ENCODE measurements around the gene ACTL7A. TPM values are rescaled to one million over a fixed set of nuclear protein-coding genes. Genes with fewer than 3 reads are reported as not detected.

ACTL7A gene
- polyA plus RNA-seq, 1 donor from 2014 or later = not detected

DNA sequence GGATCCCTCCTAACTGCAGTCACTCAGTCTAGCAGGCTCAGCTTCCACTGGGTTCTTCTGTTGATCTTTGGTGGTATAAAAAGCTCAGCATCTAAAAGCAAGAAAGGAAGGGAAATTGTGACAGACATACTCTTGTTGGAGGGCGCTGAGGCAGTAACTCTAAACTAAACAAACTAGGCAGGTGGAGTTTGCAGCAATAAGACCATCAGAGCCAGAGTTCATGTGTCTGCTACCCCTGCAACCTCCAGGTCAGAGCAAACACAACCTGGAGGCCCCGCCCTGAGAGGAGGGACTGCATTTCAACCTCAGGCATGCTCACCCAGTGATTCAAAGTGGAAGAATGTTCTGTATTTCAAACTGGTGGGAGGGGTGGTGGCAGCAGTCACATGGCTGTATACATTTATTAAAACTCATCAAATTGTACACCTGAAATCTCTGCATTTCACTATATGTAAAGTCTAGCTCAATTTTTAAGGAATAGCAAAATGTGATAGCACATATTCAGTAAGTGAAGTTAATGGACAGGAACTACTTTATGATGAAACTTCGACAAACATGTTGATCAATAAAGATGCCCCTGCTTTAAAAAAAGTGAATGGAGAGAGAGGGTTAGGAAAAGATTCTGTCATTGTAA is 7.1 kb downstream of the ACTL7A start:
- Histone ChIP-seq H3K9me3 (ENCODE audit: low read length) (no peaks in the 10 kb centered on the region), H3K9me2 (ENCODE audit: insufficient read depth, low read length) (no peaks in the 10 kb centered on the region), H3K36me3 (ENCODE audit: insufficient read depth, low read length) (peaks cover 19% of the 10 kb centered on the region), H4K20me1 (ENCODE audit: insufficient read depth) (no peaks in the 10 kb centered on the region), H3K79me2 (replicated peaks; ENCODE audit: insufficient read depth, low read length) (no peaks in the 10 kb centered on the region), H3K4me2 (ENCODE audit: low read length) (no peak overlapping the region), H2AFZ (ENCODE audit: low read depth, low read length) (no peak overlapping the region), H3F3A (ENCODE audit: insufficient read depth, low read length, poor library complexity, severe bottlenecking) (peaks cover 7% of the 10 kb centered on the region), H3K4me3 (ENCODE audit: low read length) (no peak overlapping the region), H3K27me3 (ENCODE audit: insufficient read depth, low read depth, low read length) (no peaks in the 10 kb centered on the region), H3K27ac (ENCODE audit: low read length) (no peak overlapping the region), H3K9ac (ENCODE audit: low read length) (no peak overlapping the region)
- TF ChIP-seq POLR2AphosphoS5 (IDR thresholded peaks at IDR 0.05) = no peak

DNA sequence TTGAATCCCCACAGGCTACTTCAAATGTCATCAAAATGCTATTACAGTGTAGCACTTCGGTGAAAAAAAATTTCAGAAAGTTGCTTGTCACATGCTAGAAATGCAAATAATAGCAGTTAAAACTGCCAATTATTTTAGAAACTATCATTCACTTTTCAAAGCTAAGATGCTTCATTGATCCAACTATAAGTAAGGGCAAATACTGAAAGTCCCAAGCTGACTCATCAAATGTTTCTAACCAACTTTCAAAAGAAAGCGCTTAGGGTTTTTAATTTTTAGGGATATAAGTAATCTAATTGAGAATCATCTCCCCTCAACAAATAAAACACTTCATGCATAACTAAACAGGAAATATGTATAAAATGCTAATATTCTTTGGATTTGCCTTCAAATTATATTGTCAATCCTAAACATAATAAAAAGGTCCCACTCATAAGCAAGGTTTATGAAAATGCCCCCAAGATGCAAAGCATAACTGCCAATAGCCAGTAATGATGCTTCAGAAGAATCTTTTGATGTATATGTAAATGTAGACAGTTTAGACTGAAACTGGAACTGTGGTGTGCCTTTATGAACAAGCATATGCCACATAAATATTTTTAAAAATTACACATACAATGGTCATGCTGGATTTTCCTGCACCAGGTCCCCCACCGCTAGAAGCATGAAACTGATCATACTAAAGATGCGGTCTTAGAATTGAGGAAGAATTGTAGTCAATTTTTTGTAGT is 12.2 kb downstream of the ACTL7A start:
- H3K36me3 ChIP-seq (ENCODE audit: insufficient read depth, low read length) = peaks cover 23% of the 10 kb centered on the region
- TF ChIP-seq EP300 (conservative IDR thresholded peaks at IDR 0.05; ENCODE audit: poor library complexity, severe bottlenecking) (no peak), EZH2 (IDR thresholded peaks at IDR 0.05; ENCODE audit: borderline replicate concordance, insufficient read depth, low read length, poor library complexity, severe bottlenecking) (no peak)
- H3K27me3 ChIP-seq (ENCODE audit: insufficient read depth, low read depth, low read length) = no peaks in the 10 kb centered on the region
- H3K4me3 ChIP-seq (ENCODE audit: low read length) = no peak overlapping the region
- H3K9ac ChIP-seq (ENCODE audit: low read length) = no peak overlapping the region
- no peaks in the 10 kb centered on the region for H3F3A ChIP-seq (ENCODE audit: insufficient read depth, low read length, poor library complexity, severe bottlenecking)
- H2AFZ ChIP-seq (ENCODE audit: low read depth, low read length) = no peak overlapping the region
- no peaks in the 10 kb centered on the region for H3K9me3 ChIP-seq (ENCODE audit: low read length)
- no peak overlapping the region for H3K27ac ChIP-seq (ENCODE audit: low read length)
- H4K20me1 ChIP-seq (ENCODE audit: insufficient read depth) = no peaks in the 10 kb centered on the region
- no peaks in the 10 kb centered on the region for H3K9me2 ChIP-seq (ENCODE audit: insufficient read depth, low read length)
- H3K4me2 ChIP-seq (ENCODE audit: low read length) = no peak overlapping the region
- H3K79me2 ChIP-seq (replicated peaks; ENCODE audit: insufficient read depth, low read length) = no peaks in the 10 kb centered on the region

- Histone ChIP-seq H3K4me3 (ENCODE audit: low read length) (no peak overlapping the region), H3K36me3 (ENCODE audit: insufficient read depth, low read length) (peaks cover 19% of the 10 kb centered on the region), H3K79me2 (replicated peaks; ENCODE audit: insufficient read depth, low read length) (no peaks in the 10 kb centered on the region), H3K27me3 (ENCODE audit: insufficient read depth, low read depth, low read length) (no peaks in the 10 kb centered on the region), H3K9me2 (ENCODE audit: insufficient read depth, low read length) (no peaks in the 10 kb centered on the region), H3K4me2 (ENCODE audit: low read length) (no peak overlapping the region), H3F3A (ENCODE audit: insufficient read depth, low read length, poor library complexity, severe bottlenecking) (no peaks in the 10 kb centered on the region), H4K20me1 (ENCODE audit: insufficient read depth) (no peaks in the 10 kb centered on the region), H2AFZ (ENCODE audit: low read depth, low read length) (no peak overlapping the region), H3K9ac (ENCODE audit: low read length) (no peak overlapping the region), H3K9me3 (ENCODE audit: low read length) (no peaks in the 10 kb centered on the region), H3K27ac (ENCODE audit: low read length) (no peak overlapping the region)
- TF ChIP-seq MXI1 (conservative IDR thresholded peaks at IDR 0.05; ENCODE audit: poor library complexity, severe bottlenecking) (no peak), CTCF (IDR thresholded peaks at IDR 0.05; ENCODE audit: poor library complexity, severe bottlenecking) (no peak), RAD21 (conservative IDR thresholded peaks at IDR 0.05) (no peak), SMC3 (conservative IDR thresholded peaks at IDR 0.05; ENCODE audit: poor library complexity) (no peak), REST (IDR thresholded peaks at IDR 0.05; ENCODE audit: borderline replicate concordance) (no peak), EP300 (conservative IDR thresholded peaks at IDR 0.05; ENCODE audit: poor library complexity, severe bottlenecking) (no peak), TAF1 (IDR thresholded peaks at IDR 0.05; ENCODE audit: low read depth) (no peak), EZH2 (IDR thresholded peaks at IDR 0.05; ENCODE audit: borderline replicate concordance, insufficient read depth, low read length, poor library complexity, severe bottlenecking) (no peak), POLR2AphosphoS5 (IDR thresholded peaks at IDR 0.05) (no peak)
Observed at GRCh38 chr9:108876425-108876824, 14.4 kb downstream of the ACTL7A start.

Measured in neural cell (in vitro differentiated cells).